Esophagus squamous epithelium (tissue), 5 donors: ENCODE data around the gene SULT1A2. TPM values are rescaled to one million over a fixed set of nuclear protein-coding genes. Genes with fewer than 3 reads are reported as not detected.

Source experiments
- DNase-seq: peaks from one replicate; lab custom pipeline; 2025; lab: John Stamatoyannopoulos, UW
- H3K27ac ChIP-seq, 4 donors: fragments of 200-600 bp; sonication (generic); one replicate each; pipeline ENCODE4 v1.5.1; 2016 to 2019; ENCODE audit warnings: mild to moderate bottlenecking in 1 of 4
- H3K27me3 ChIP-seq, 4 donors: fragments of 200-600 bp; sonication (generic); 1 replicate in 3 of 4; 2 replicates in 1 of 4; pipeline versions ENCODE4 v1.5.1 to v1.6.0; 2017 to 2021; ENCODE audit warnings: antibody characterized with exemption in 1 of 4
- H3K36me3 ChIP-seq, 3 donors: fragments of 200-600 bp; sonication (generic); one replicate each; pipeline ENCODE4 v1.5.1; 2016 to 2019
- H3K4me1 ChIP-seq, 3 donors: fragments of 200-600 bp; sonication (generic); one replicate each; pipeline ENCODE4 v1.5.1; 2017 to 2019
- H3K4me3 ChIP-seq, 4 donors: fragments of 200-600 bp; sonication (generic); 1 replicate in 3 of 4; 2 replicates in 1 of 4; pipeline ENCODE4 v1.5.1; 2016 to 2019; ENCODE audit warnings: mild to moderate bottlenecking in 2 of 4, moderate library complexity in 1 of 4
- H3K9me3 ChIP-seq, 3 donors: fragments of 200-600 bp; sonication (generic); one replicate each; pipeline ENCODE4 v1.5.1; 2016 to 2019
- POLR2A ChIP-seq, 4 donors: fragments of 450-650 bp; IDR thresholded peaks; one replicate each; pipeline ENCODE4 v1.6.1; 2017; ENCODE audit warnings: antibody characterized with exemption in 4 of 4, mild to moderate bottlenecking in 4 of 4, moderate library complexity in 3 of 4
- WGBS, 2 donors: methylation state at CpG; one replicate each; pipeline ENCODE4 v1.1.5; 2018; 5-methylcytosine and 5-hydroxymethylcytosine counted together
- intact Hi-C: fragments of 100-400 bp; cut with DNase I; formaldehyde crosslinking; loops from one replicate; pipeline ENCODE4 v1.15.0; 2022
- total RNA-seq, 4 donors: library from RNA; depleted of rRNA; stranded (reverse); fragments of >200 nt; gene quantifications; one replicate each; pipeline ENCODE4 v1.1.0, GENCODE V29; 2016
- TF ChIP-seq, protein P1 (sequence below), 6 experiments: fragments of 450-650 bp in 4 of 6; fragments of 200-600 bp in 2 of 6; sonication (generic) in 2 of 6; IDR thresholded peaks; one replicate each; pipeline ENCODE4 v1.5.1; 2016 to 2019; ENCODE audit warnings: antibody characterized with exemption in 6 of 6, mild to moderate bottlenecking in 4 of 6, moderate library complexity in 4 of 6
- donor health status: DM: yes; HTN: yes; CAD: no.

Gene SULT1A2
- total RNA-seq, 4 donors from 2014 or later: 0.26 to 0.49 (median 0.38) TPM; not detected in 1

DNA sequence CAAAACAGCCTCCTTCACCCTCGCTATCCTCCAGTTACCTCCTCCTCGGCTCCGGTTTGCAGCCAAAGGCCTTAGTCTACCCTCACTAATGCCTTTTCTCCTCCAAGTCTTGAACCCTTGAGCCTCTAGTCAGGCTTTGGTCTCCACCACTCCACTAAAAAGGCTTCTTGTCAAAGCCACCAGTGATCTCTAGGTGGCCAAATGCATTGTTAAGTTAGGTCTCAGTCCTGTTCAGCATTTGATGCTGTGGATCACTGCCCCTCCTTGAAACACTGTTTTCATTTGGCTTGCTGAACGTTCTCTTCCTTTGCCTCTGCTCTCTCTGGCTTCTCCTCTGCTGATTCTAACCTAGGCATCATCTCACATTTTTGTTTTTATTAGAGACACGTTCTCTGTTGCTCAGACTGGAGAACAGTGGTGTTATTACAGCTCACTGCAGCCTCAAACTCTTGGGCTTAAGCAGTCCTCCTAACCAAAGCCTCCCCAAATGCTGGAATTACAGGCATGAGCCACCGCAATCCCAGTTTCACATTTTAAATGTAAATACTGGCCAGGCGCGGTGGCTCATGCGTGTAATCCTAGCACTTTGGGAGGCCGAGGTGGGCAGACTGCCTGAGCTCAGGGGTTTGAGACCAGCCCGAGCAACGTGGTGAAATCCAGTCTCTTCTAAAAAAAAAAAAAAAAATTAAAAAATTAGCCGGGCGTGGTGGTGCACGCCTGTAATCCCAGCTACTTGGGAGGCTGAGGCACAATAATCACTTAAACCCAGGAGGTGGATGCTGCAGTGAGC is 42.0 kb downstream of the SULT1A2 start:
- Histone ChIP-seq H3K27me3 (no peaks in the 10 kb centered on the region), H3K27ac (peak overlapping the region; percentile 91 to 99 (median 95)), H3K4me1 (peaks cover 10 to 22% (median 11%) of the 10 kb centered on the region in 3 donors), H3K9me3 (no peaks in the 10 kb centered on the region), H3K36me3 (peaks cover 0 to 35% (median 0%) of the 10 kb centered on the region in 3 donors), H3K4me3 (peak overlapping the region; percentile 51 to 91 (median 63))
- WGBS, 2 donors: 77 to 85% methylated on average over 9 to 15 of the region's 15 CpGs
- DNase-seq: no peak
- TF ChIP-seq POLR2A (IDR thresholded peaks at IDR 0.05): no peak
- TF ChIP-seq, protein P1, sequence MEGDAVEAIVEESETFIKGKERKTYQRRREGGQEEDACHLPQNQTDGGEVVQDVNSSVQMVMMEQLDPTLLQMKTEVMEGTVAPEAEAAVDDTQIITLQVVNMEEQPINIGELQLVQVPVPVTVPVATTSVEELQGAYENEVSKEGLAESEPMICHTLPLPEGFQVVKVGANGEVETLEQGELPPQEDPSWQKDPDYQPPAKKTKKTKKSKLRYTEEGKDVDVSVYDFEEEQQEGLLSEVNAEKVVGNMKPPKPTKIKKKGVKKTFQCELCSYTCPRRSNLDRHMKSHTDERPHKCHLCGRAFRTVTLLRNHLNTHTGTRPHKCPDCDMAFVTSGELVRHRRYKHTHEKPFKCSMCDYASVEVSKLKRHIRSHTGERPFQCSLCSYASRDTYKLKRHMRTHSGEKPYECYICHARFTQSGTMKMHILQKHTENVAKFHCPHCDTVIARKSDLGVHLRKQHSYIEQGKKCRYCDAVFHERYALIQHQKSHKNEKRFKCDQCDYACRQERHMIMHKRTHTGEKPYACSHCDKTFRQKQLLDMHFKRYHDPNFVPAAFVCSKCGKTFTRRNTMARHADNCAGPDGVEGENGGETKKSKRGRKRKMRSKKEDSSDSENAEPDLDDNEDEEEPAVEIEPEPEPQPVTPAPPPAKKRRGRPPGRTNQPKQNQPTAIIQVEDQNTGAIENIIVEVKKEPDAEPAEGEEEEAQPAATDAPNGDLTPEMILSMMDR (IDR thresholded peaks at IDR 0.05): no peak
- intact Hi-C loops: no loop called here

DNA sequence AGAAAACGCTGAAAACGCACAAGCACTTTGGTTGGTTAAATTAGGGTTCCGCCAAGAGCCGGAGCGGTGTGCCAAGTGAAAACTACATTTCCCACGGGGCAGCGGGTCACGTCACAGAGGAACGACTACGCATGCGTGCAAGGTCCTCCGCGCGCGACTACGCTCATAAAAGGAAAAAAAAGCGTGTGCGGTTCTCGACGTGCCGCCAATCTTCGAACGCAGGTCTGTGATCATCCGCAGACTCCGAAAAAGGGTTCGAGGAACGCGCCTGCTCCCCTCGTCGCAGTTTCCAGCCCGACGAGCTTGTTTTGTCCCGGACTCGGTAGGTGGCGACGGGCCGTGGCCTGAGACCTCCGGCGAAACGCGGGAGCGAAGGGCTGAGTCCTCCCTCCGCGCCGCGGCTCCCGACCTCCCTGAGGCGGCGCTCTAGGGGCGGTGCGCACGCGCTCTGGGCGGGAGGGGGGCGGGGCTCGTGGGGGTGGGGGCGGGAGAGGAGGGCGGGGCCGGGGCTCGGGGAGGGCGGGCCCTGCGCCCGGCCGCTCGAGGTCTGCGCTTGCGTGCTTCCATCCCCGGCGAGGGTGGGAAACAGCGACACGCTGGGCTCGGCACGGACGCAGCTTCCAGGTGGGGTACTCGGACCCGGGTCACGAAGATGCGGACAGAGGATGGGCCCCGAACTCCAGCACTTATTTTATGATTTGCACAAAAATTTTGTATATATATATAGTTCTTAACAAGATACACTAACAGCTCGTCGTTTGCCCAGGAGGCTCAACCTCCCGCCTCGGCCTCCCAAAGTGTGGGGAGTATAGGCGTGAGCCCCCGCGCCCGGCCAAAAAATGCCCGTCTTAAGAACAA is 42.8 kb downstream of the SULT1A2 start, which contains the start of gene SGF29:
SGF29 (plus strand) TSS at position 145 of the 858 bp plus-strand sequence. CDS start 27,150 bp downstream, outside the sequence.
- peak in 3 of 4 donors; percentile 75 to 90 (median 84) for TF ChIP-seq POLR2A (IDR thresholded peaks at IDR 0.05)
- TF ChIP-seq, protein P1 (IDR thresholded peaks at IDR 0.05): peak in 4 of 6 experiments; percentile 8 to 20 (median 19)
- no peaks in the 10 kb centered on the region for H3K9me3 ChIP-seq
- DNase-seq: peak; percentile 44
- H3K4me1 ChIP-seq: peaks cover 10 to 30% (median 11%) of the 10 kb centered on the region in 3 donors
- H3K36me3 ChIP-seq: peaks cover 0 to 29% (median 0%) of the 10 kb centered on the region in 3 donors
- 4% methylated on average over 31 to 58 of the region's 88 CpGs for WGBS, 2 donors
- peak within 1 kb of the TSS; percentile 91 to 99 (median 95) for H3K27ac ChIP-seq
- H3K4me3 ChIP-seq: peak within 1 kb of the TSS; percentile 51 to 91 (median 63)
- no peaks in the 10 kb centered on the region for H3K27me3 ChIP-seq
- intact Hi-C loops: no loop called here

DNA sequence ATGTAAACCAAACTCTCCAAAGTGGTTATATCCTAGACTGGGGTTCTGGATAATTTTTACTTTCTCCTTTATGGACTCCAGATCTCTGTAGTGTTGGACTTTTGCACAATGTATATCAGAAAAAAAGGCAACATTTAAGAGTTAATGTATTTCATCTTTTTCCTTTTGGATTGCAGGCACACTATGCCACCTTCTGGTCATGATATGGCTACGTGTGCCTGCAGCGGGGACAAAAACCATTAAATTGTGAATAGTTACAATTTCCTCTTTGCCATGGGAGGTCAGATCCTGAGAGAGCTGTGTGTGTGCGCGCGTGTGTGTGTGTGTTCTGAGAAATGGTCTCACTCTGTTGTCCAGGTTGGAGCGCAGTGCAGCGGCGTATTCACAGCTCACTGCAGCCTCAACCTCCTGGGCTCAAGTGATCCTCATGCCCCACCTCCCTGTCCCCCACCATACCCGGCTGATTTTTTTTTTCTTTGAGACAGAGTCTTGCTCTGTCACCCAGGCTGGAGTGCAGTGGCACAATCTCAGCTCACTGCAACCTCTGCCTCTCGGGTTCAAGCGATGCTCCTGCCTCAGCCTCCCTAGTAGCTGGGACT is 47.5 kb downstream of the SULT1A2 start:
- no peak overlapping the region for H3K27ac ChIP-seq
- no peak overlapping the region for H3K4me3 ChIP-seq
- no peaks in the 10 kb centered on the region for H3K9me3 ChIP-seq
- DNase-seq: no peak
- WGBS, 2 donors: 33 to 34% methylated on average over 11 of the region's 11 CpGs
- no peaks in the 10 kb centered on the region for H3K36me3 ChIP-seq
- peaks cover 0 to 17% (median 5%) of the 10 kb centered on the region in 3 donors for H3K4me1 ChIP-seq
- H3K27me3 ChIP-seq: no peaks in the 10 kb centered on the region
- intact Hi-C loops: no loop called here
- TF ChIP-seq, protein P1 (IDR thresholded peaks at IDR 0.05): peak; percentile 33 to 73 (median 50)
- TF ChIP-seq POLR2A (IDR thresholded peaks at IDR 0.05): no peak

DNA sequence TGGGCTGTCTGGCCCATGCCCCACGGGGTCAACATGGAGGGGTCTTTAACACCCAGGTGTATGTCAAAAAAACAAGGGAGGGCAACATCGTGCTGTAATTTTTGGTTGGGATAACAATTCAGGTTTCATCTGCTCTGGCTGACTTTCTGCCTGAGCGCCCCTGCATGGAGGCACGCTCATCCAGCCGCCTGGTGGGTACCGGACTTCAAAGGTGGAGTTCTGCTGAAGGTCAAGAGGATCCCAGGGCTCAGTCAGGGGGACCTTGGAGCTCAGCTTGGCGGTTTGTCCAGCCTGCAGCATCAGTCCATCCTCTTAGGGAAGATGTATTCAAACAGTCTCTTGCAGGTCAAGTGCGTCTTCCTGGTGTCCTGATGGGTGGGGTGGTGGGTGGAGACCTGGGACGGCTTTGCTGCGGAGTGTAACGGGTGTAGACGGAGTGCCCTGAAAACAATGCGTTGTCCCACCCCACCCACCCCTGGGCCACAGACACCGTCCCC is 48.5 kb downstream of the SULT1A2 start:
- TF ChIP-seq, protein P1 (IDR thresholded peaks at IDR 0.05): no peak
- no peak for TF ChIP-seq POLR2A (IDR thresholded peaks at IDR 0.05)
- intact Hi-C loops: no loop called here
- WGBS, 2 donors: 61 to 71% methylated on average over 5 to 7 of the region's 14 CpGs
- peaks cover 0 to 15% (median 2%) of the 10 kb centered on the region in 3 donors for H3K4me1 ChIP-seq
- no peak overlapping the region for H3K27ac ChIP-seq
- no peaks in the 10 kb centered on the region for H3K27me3 ChIP-seq
- H3K9me3 ChIP-seq: no peaks in the 10 kb centered on the region
- no peak for DNase-seq
- H3K36me3 ChIP-seq: no peaks in the 10 kb centered on the region
- H3K4me3 ChIP-seq: no peak overlapping the region
